Activated CD4-positive, alpha-beta T cell treated with anti-CD3 and anti-CD28 coated beads for 36 hours (primary cell): ENCODE measurements around the gene MAPT. TPM values are rescaled to one million over a fixed set of nuclear protein-coding genes. Genes with fewer than 3 reads are reported as not detected.

Experiments
- ATAC-seq: fragments of 200-7000 bp; cut with Tn5 transposase; one replicate; pipeline ENCODE4 v1.10.0; 2021; ENCODE audit warnings: mild to moderate bottlenecking, moderate library complexity
- CTCF ChIA-PET: fragments of 350-600 bp; sonication (Branson Sonifier 250); formaldehyde crosslinking; loops from one replicate; lab custom pipeline; 2021; ENCODE audit warnings: antibody characterized with exemption; lab: Charles Lee
- POLR2A ChIA-PET: fragments of 350-600 bp; sonication (Branson Sonifier 250); formaldehyde crosslinking; loops from one replicate; lab custom pipeline; 2021; ENCODE audit warnings: antibody characterized with exemption, inconsistent platforms; lab: Charles Lee
- DNase-seq: peaks from one replicate; pipeline ENCODE4 v3.0.0-alpha.2; 2020
- H3K27ac Mint-ChIP-seq: one replicate; pipeline ENCODE4 v1.8.0; 2021; ENCODE audit warnings: mixed read lengths
- H3K27me3 Mint-ChIP-seq: one replicate; pipeline ENCODE4 v1.8.0; 2021; ENCODE audit warnings: mixed read lengths
- H3K36me3 Mint-ChIP-seq: one replicate; pipeline ENCODE4 v1.8.0; 2021; ENCODE audit warnings: low read depth, mixed read lengths
- H3K4me1 Mint-ChIP-seq: one replicate; pipeline ENCODE4 v1.8.0; 2021; ENCODE audit warnings: mixed read lengths
- H3K4me3 Mint-ChIP-seq: one replicate; pipeline ENCODE4 v1.8.0; 2021; ENCODE audit warnings: mild to moderate bottlenecking, moderate library complexity, mixed read lengths
- H3K9me3 Mint-ChIP-seq: one replicate; pipeline ENCODE4 v1.8.0; 2021; ENCODE audit warnings: low read depth, mixed read lengths
- intact Hi-C, 2 experiments: fragments of 100-400 bp; cut with DNase I in 1 of 2; cut with micrococcal nuclease in 1 of 2; formaldehyde crosslinking; loops; one replicate each; pipeline versions ENCODE4 v1.14.2 to v1.15.1; 2022 to 2024; cut with DNase I, micrococcal nuclease
- total RNA-seq, 2 experiments: library from RNA; stranded (reverse); gene quantifications; one replicate each; pipeline ENCODE4 v1.2.3, GENCODE V29; 2021

MAPT gene
- total RNA-seq, 2 experiments from 2014 or later, result 0.75 to 1.7 TPM

- no peak overlapping the region for H3K4me3 Mint-ChIP-seq
- POLR2A ChIA-PET, result no interaction called here
- H3K27me3 Mint-ChIP-seq, result peaks cover 15% of the 10 kb centered on the region
- H3K27ac Mint-ChIP-seq, result no peak overlapping the region
- H3K36me3 Mint-ChIP-seq, result no peaks in the 10 kb centered on the region
- CTCF ChIA-PET, result interaction anchor here (1.3 kb wide), 1 partner anchor 9 kb away, joined by 3 read pairs; no protein-coding TSS in a partner anchor
- intact Hi-C loops, result no loop called here
- H3K4me1 Mint-ChIP-seq, result no peaks in the 10 kb centered on the region
- DNase-seq (no peak), ATAC-seq (no peak)
- no peaks in the 10 kb centered on the region for H3K9me3 Mint-ChIP-seq
Measured at GRCh38 chr17:45965812-45966211, 71.5 kb downstream of the MAPT start.

DNA sequence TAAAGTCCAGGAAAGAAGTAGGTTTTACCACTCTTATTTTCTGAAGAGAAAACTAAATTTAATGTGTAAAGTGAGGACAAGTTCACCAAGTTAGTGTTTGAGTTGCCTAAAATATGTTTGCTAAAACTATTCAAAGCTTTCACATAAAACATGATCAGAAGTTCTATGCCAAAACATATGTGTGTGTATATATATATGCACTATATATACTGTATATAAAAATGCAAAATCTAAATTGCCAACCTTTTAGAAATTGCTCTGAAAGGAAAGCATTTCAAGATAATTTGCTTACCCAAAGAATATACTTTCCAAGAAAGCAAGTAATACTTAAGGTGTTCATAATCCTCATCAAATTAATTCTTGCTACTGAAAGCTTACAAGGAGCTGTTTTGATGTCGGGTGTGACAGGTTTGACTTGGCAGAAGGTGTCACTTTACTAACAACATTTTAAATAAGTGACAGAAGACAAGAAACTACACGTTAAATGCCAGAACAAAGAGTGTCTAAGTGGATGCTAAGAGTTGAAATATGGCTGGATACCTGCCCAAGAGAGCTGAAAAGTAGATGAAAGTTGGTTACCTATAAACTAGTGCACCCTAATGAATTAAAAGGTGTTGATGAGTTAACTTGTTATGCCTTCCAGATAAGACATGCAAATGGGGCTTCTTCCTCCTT is 72.4 kb downstream of the MAPT start:
- Mint-ChIP-seq H3K36me3 (no peaks in the 10 kb centered on the region), H3K4me3 (no peak overlapping the region), H3K27ac (no peak overlapping the region), H3K27me3 (peaks cover 15% of the 10 kb centered on the region), H3K9me3 (no peaks in the 10 kb centered on the region), H3K4me1 (no peaks in the 10 kb centered on the region)
- intact Hi-C loops, result no loop called here
- ATAC-seq, result no peak
- DNase-seq, result no peak
- ChIA-PET POLR2A (no interaction called here), CTCF (interaction anchor here (1.3 kb wide), 1 partner anchor 8 kb away, joined by 3 read pairs; no protein-coding TSS in a partner anchor)

DNA sequence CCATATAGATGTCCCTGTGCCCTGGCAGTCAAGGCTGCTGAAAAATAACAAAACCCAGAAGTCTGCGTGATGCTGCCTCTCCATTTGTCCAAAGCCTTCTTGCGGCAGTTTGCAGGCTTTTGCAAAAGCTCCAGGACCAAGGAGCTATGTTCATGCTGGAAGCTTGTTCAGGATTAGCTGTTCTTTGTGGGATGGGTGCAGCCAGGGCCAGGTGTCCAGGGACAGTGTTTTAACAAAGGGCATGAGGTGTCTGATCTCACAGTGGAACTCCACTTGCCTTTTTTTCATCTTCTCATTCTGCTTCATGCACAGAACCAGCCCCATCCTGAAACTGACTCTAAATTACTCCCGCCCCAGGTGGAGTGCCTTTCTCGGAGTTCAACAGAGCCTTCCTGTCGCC is 73.0 kb downstream of the MAPT start:
- Mint-ChIP-seq H3K27me3 (peaks cover 15% of the 10 kb centered on the region), H3K9me3 (peaks cover 2% of the 10 kb centered on the region), H3K4me3 (no peak overlapping the region), H3K27ac (no peak overlapping the region), H3K4me1 (no peaks in the 10 kb centered on the region), H3K36me3 (no peaks in the 10 kb centered on the region)
- DNase-seq (no peak), ATAC-seq (no peak)
- intact Hi-C loops, result no loop called here
- ChIA-PET CTCF (no interaction called here), POLR2A (no interaction called here)

- ChIA-PET CTCF (interaction anchor here (0.6 kb wide), 1 partner anchor 187 kb away, joined by 3 read pairs; no protein-coding TSS in a partner anchor), POLR2A (no interaction called here)
- no peak for DNase-seq
- Mint-ChIP-seq H3K4me3 (no peak overlapping the region), H3K9me3 (peaks cover 3% of the 10 kb centered on the region), H3K27ac (no peak overlapping the region), H3K27me3 (peaks cover 15% of the 10 kb centered on the region), H3K36me3 (no peaks in the 10 kb centered on the region), H3K4me1 (no peaks in the 10 kb centered on the region)
- ATAC-seq, result no peak
- intact Hi-C loops, result no loop called here
Measured at GRCh38 chr17:45968732-45969131, 74.4 kb downstream of the MAPT start.

DNA sequence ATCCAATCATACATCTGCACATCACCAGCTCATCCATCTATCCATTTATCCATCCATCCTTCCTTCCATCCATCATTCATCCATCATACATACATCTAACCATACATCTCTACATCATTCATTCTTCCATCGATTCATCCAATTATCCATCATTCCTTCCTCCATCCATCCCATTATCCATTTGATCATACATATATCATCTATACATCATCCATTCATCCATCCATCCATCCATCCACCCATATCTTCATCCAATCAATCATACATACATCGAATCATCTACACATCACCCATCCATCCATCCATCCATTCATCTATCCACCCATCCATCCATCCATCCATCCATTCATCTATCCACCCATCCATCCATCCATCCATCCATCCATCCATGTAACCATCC is 75.4 kb downstream of the MAPT start:
- peaks cover 15% of the 10 kb centered on the region for H3K27me3 Mint-ChIP-seq
- intact Hi-C loops, result no loop called here
- H3K36me3 Mint-ChIP-seq, result no peaks in the 10 kb centered on the region
- ChIA-PET POLR2A (no interaction called here), CTCF (interaction anchor here (0.8 kb wide), 1 partner anchor 1168 kb away, joined by 5 read pairs; no protein-coding TSS in a partner anchor)
- peaks cover 3% of the 10 kb centered on the region for H3K9me3 Mint-ChIP-seq
- no peaks in the 10 kb centered on the region for H3K4me1 Mint-ChIP-seq
- no peak overlapping the region for H3K4me3 Mint-ChIP-seq
- no peak overlapping the region for H3K27ac Mint-ChIP-seq
- ATAC-seq (no peak), DNase-seq (no peak)

DNA sequence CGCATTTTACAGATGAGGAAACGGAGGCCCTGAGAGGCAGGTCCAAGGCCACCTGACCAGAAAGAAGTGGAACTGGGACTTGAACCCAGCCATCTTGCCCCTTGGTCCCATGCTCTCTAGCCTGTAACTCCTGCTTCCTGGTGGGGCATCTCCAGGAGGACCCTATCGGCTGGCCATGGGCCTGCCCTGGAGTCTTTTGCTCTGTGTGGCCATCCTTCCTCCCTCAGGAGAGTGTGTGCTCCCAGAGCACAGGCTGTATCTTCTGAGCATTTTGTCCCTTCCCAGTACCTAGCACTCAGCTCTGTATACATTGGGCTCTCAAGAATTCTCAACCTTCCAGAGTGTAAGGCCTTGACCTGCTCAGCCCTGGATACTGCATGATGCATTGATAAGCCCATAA is 76.3 kb downstream of the MAPT start:
- intact Hi-C loops, result no loop called here
- ATAC-seq, result no peak
- no peak for DNase-seq
- Mint-ChIP-seq H3K4me3 (no peak overlapping the region), H3K27me3 (peaks cover 14% of the 10 kb centered on the region), H3K27ac (no peak overlapping the region), H3K4me1 (no peaks in the 10 kb centered on the region), H3K9me3 (peaks cover 3% of the 10 kb centered on the region), H3K36me3 (no peaks in the 10 kb centered on the region)
- POLR2A ChIA-PET, result no interaction called here
- CTCF ChIA-PET, result interaction anchor here (0.7 to 0.9 kb wide), 2 partner anchors 22 to 28 kb away, joined by 3 to 4 read pairs; no protein-coding TSS in a partner anchor

GRCh38 chr17:45971698-45972141 is 77.4 kb downstream of the MAPT start:
- peaks cover 9% of the 10 kb centered on the region for H3K27me3 Mint-ChIP-seq
- no peak overlapping the region for H3K27ac Mint-ChIP-seq
- DNase-seq (no peak), ATAC-seq (no peak)
- no peaks in the 10 kb centered on the region for H3K4me1 Mint-ChIP-seq
- CTCF ChIA-PET, result interaction anchor here (0.9 kb wide), 1 partner anchor 23 kb away, joined by 4 read pairs; no protein-coding TSS in a partner anchor
- POLR2A ChIA-PET, result no interaction called here
- H3K36me3 Mint-ChIP-seq, result no peaks in the 10 kb centered on the region
- intact Hi-C loops, result no loop called here
- peaks cover 3% of the 10 kb centered on the region for H3K9me3 Mint-ChIP-seq
- H3K4me3 Mint-ChIP-seq, result no peak overlapping the region

- Mint-ChIP-seq H3K4me3 (no peak overlapping the region), H3K27ac (no peak overlapping the region), H3K27me3 (peaks cover 7% of the 10 kb centered on the region), H3K4me1 (no peaks in the 10 kb centered on the region), H3K36me3 (no peaks in the 10 kb centered on the region), H3K9me3 (peaks cover 3% of the 10 kb centered on the region)
- ChIA-PET POLR2A (no interaction called here), CTCF (no interaction called here)
- intact Hi-C loops, result no loop called here
- DNase-seq, result no peak
- no peak for ATAC-seq
Measured at GRCh38 chr17:45972531-45972930, 78.2 kb downstream of the MAPT start.

DNA sequence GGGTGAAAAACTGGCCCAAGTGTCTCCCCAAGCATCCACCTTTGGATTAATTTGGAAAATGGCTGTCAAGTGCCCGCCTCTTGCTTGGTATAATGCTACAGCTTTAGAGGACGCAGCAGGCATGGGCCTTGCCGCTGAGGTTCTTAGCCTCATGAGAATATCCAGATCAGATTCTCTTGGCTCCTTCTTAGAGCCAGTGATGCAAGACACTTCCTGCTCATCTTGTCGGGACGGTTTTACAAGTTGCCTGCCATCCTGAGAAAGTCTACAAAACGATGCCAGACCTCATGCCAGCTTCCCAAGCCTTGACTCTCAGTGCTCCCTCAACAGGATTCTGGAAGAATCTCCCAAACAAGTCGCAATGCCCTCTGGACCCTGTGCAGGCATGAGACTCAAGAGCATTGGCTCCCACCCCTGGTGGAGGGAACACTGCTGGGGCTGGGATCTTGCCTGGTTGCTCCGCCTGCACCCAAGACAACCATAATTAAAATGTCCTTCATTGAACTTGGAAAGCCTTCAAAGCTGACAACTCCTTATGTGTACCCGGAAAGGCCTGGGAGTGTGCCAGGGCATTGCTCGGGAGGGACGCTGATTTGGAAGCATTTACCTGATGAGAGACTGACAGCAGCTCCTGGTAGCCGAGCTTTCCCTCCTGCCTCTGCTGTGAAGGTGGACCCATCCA is 78.9 kb downstream of the MAPT start:
- H3K4me1 Mint-ChIP-seq, result no peaks in the 10 kb centered on the region
- no peak overlapping the region for H3K4me3 Mint-ChIP-seq
- CTCF ChIA-PET, result interaction anchor here (1.1 kb wide), 1 partner anchor 27 kb away, joined by 3 read pairs; no protein-coding TSS in a partner anchor
- peaks cover 5% of the 10 kb centered on the region for H3K27me3 Mint-ChIP-seq
- no peak overlapping the region for H3K27ac Mint-ChIP-seq
- H3K9me3 Mint-ChIP-seq, result peaks cover 3% of the 10 kb centered on the region
- intact Hi-C loops, result no loop called here
- POLR2A ChIA-PET, result no interaction called here
- no peaks in the 10 kb centered on the region for H3K36me3 Mint-ChIP-seq
- ATAC-seq (no peak), DNase-seq (no peak)

GRCh38 chr17:45973946-45974859 is 79.8 kb downstream of the MAPT start:
- Mint-ChIP-seq H3K36me3 (no peaks in the 10 kb centered on the region), H3K9me3 (peaks cover 3% of the 10 kb centered on the region), H3K27me3 (peaks cover 5% of the 10 kb centered on the region), H3K4me1 (no peaks in the 10 kb centered on the region), H3K27ac (no peak overlapping the region), H3K4me3 (no peak overlapping the region)
- ChIA-PET CTCF (interaction anchor here (0.7 to 1.1 kb wide), 4 partner anchors 8 to 328 kb away, joined by 3 read pairs; no protein-coding TSS in a partner anchor), POLR2A (no interaction called here)
- no peak for DNase-seq
- no peak for ATAC-seq
- intact Hi-C loops, result no loop called here
